PFSK-1 (cell line): Measurements from ENCODE around the gene SUMO3.

Experiments used
- FOXP2 ChIP-seq: optimal IDR thresholded peaks from 2 replicates; pipeline ENCODE3; 2011; ENCODE audit warnings: borderline replicate concordance, control low read depth, inconsistent platforms; ENCODE audit not compliant: insufficient read depth; ENCODE audit errors: extremely low read length, extremely low read depth
- POLR2AphosphoS5 ChIP-seq: IDR thresholded peaks from 2 replicates; pipeline ENCODE4 v1.6.1; 2012; ENCODE audit warnings: low read depth, mild to moderate bottlenecking, control low read depth, low read length, moderate library complexity
- SIN3A ChIP-seq: IDR thresholded peaks from 2 replicates; pipeline ENCODE4 v1.6.1; 2012; ENCODE audit warnings: mild to moderate bottlenecking, low read length, moderate library complexity, borderline replicate concordance; ENCODE audit not compliant: insufficient read depth
- TAF1 ChIP-seq: IDR thresholded peaks from 2 replicates; pipeline ENCODE4 v1.6.1; 2012; ENCODE audit warnings: low read length, control low read depth, borderline replicate concordance; ENCODE audit not compliant: insufficient read depth
- TF ChIP-seq, protein P1 (sequence below), 2 experiments: IDR thresholded peaks; 2 replicates each; pipeline versions ENCODE4 v1.6.1 to v1.8.0; 2011 to 2012; ENCODE audit warnings: low read depth in 2 of 2, low read length in 2 of 2, control low read depth in 1 of 2, inconsistent platforms in 1 of 2, mild to moderate bottlenecking in 1 of 2, moderate library complexity in 1 of 2; ENCODE audit not compliant: insufficient read depth in 1 of 2

The SUMO3 gene

DNA sequence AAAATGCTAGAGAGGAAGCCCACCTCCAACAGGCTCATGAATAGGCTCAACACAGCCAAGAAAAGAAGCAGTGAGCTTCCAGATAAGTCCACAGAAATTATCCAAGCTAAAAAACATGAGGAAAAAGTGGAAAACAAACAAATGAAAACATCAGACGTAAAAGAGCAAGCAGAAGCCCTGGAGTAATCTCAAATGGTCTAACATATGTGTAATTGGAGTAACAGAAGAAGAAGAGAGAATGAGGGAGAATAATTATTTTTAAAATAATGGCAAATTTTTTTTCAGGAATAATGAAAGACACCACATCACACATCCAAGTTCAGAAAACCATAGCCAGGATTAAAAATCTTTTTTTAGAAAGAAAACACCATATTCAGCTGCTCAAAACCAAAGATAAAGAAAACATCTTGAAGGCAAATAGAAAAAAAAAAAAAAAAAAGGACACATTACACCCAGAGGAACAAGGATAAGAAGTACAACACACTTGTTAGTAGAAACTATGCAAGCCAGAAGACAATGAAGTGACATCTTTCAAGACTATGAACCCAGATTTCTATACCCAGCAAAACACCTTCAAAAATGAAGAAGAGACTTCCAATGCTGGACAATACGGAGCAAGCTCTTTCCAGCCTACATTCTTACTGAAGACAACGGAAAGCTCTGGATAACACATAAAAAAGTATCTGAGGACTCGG lies 10.6 kb upstream of the SUMO3 start:
- TF ChIP-seq FOXP2 (no peak), POLR2AphosphoS5 (no peak), TAF1 (no peak), SIN3A (no peak)
- TF ChIP-seq, protein P1, sequence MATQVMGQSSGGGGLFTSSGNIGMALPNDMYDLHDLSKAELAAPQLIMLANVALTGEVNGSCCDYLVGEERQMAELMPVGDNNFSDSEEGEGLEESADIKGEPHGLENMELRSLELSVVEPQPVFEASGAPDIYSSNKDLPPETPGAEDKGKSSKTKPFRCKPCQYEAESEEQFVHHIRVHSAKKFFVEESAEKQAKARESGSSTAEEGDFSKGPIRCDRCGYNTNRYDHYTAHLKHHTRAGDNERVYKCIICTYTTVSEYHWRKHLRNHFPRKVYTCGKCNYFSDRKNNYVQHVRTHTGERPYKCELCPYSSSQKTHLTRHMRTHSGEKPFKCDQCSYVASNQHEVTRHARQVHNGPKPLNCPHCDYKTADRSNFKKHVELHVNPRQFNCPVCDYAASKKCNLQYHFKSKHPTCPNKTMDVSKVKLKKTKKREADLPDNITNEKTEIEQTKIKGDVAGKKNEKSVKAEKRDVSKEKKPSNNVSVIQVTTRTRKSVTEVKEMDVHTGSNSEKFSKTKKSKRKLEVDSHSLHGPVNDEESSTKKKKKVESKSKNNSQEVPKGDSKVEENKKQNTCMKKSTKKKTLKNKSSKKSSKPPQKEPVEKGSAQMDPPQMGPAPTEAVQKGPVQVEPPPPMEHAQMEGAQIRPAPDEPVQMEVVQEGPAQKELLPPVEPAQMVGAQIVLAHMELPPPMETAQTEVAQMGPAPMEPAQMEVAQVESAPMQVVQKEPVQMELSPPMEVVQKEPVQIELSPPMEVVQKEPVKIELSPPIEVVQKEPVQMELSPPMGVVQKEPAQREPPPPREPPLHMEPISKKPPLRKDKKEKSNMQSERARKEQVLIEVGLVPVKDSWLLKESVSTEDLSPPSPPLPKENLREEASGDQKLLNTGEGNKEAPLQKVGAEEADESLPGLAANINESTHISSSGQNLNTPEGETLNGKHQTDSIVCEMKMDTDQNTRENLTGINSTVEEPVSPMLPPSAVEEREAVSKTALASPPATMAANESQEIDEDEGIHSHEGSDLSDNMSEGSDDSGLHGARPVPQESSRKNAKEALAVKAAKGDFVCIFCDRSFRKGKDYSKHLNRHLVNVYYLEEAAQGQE (IDR thresholded peaks at IDR 0.05; ENCODE audit: insufficient read depth in 1 of 2, low read depth in 2 of 2, low read length in 2 of 2): no peak

DNA sequence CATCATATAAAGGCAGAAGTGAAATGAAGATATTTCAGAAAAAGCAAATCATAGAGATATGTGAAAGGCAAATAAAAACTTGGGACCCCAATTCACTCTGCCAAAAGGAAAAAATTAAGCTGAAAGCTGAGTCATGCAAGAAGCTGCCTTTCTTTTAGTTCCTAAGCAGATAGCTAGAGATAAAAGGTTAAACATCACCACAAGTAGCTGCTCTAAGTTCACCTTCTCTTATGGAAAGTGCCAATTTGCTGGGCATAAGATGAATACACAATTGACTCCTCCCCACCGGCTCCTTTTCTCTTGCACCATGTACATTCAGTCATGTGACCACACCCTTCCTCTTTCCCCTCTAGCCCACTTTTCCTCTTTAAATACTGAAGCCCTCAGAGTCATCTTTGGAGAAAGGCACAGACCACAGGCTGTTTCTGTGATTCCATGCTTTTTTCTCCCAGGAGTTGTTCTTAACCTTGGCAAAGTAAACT lies 5.4 kb upstream of the SUMO3 start:
- TF ChIP-seq TAF1: no peak
- TF ChIP-seq, protein P1 (IDR thresholded peaks at IDR 0.05; ENCODE audit: insufficient read depth in 1 of 2, low read depth in 2 of 2, low read length in 2 of 2): no peak
- no peak for TF ChIP-seq POLR2AphosphoS5
- TF ChIP-seq SIN3A: no peak
- TF ChIP-seq FOXP2: no peak

DNA sequence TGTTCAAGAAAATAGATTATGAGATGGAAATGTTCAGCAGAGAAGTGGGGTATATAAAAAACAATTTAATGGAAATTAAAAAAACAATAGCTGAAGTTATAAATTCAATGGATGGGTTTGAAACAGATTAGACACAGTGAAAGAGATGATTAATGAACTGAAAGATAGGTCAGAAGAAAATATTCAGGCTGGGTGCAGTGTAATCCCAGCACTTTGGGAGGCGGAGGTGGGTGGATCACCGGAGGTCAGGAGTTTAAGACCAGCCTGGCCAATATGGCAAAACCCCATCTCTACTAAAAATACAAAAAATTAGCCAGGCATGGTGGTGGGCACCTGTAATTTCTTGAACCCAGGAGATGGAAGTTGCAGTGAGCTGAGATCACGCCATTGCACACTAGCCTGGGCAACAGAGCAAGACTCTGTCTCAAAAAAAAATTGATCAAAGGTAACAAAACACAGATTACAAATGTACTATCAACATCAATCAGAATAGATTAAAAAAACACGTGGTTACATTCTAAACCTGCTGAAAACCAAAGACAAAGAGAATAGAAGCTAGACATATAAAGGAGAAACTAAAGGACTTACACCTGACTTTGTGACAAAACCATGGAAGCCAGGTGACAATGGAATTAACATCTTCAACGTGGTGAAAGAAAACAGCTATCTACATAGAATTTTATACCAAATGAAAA lies 4.8 kb upstream of the SUMO3 start:
- TF ChIP-seq, protein P1 (IDR thresholded peaks at IDR 0.05; ENCODE audit: insufficient read depth in 1 of 2, low read depth in 2 of 2, low read length in 2 of 2): no peak
- TF ChIP-seq TAF1 (no peak), SIN3A (no peak), POLR2AphosphoS5 (no peak), FOXP2 (no peak)

DNA sequence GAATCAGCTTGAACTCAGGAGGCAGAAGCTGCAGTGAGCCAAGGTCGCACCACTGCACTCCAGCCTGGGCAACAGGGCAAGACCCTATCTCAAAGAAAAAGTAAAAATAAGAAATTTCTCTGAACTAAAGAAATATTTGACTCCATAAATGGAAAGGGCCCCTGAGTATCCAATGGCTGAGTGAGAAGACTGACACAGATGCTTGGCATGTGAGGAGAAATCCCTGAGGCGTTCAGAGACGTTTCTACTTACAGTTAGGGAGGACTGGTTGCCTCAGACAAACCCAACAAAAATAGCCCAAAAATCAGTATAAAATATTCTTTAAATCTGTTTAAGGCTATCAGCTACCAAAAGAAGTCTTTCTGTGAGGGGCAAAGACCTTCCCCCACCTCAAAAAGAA lies 3.0 kb upstream of the SUMO3 start:
- no peak for TF ChIP-seq TAF1
- no peak for TF ChIP-seq POLR2AphosphoS5
- no peak for TF ChIP-seq SIN3A

DNA sequence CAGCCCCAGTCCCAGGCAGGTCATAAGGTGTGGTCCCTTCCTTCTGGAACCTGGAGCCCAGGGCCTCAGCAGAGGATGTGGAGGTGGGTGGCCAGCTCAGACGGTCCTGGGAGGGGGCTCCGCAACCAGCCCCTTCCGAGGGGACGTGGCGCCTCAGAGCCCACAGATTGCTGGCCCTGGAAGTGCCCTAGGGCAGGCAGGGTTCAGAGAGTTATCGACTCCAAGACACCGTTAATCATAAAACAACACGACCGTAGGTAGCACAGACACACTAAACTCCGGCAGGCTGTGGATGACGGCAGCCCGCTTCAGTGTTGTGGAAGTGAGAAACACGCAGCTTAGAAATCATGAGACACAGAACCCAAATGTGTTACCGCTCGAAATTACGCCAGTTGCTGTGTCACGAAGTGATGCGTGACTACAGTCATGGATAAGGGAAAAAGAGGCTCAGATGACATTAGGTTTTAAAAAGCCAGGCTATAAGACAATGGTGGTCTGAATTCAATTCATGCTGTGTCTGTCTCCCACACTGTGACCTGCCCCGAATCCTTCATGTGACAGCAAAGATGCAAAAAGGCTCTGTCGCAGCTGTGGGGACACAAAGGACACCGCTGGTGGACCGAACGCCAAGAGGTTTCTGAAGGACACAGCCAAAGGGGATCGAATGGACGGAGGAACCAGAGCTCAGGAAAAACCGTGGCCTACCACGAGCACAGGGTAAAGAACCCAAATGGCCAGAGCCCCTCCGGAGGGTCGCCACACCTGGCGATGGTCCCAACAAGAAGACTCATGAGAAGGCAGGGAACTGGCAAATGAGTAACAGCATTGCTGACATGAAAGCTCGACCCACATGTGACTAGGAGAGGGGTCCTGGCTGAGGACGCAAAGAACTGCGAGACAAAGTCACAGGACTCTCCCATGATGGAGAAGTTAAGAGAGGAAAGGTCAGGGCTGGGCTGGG lies 1.7 kb upstream of the SUMO3 start:
- TF ChIP-seq, protein P1 (IDR thresholded peaks at IDR 0.05; ENCODE audit: insufficient read depth in 1 of 2, low read depth in 2 of 2, low read length in 2 of 2): no peak
- TF ChIP-seq TAF1 (no peak), SIN3A (no peak), FOXP2 (no peak), POLR2AphosphoS5 (no peak)
